Spinal cord (tissue), 10 donors: ENCODE measurements around the gene GALNT10. TPM values are rescaled to one million over a fixed set of nuclear protein-coding genes. Genes with fewer than 3 reads are reported as not detected.

ENCODE experiments used
- DNase-seq, 6 donors: peaks; one replicate each; pipeline versions ENCODE4 v3.0.0 to v3.0.0-alpha.2; 2013 to 2015; ENCODE audit warnings: low spot score in 6 of 6, low read depth in 4 of 6
- H3K27ac ChIP-seq: one replicate; pipeline ENCODE4 v1.5.1; 2013; ENCODE audit warnings: low read depth, low read length, control low read depth
- H3K27me3 ChIP-seq: one replicate; pipeline ENCODE4 v1.6.1; 2013; ENCODE audit warnings: low read length; ENCODE audit not compliant: control insufficient read depth, insufficient read depth
- H3K36me3 ChIP-seq: one replicate; pipeline ENCODE4 v1.6.1; 2013; ENCODE audit warnings: low read length; ENCODE audit not compliant: control insufficient read depth, insufficient read depth
- H3K4me1 ChIP-seq: one replicate; pipeline ENCODE4 v1.6.1; 2013; ENCODE audit warnings: low read length; ENCODE audit not compliant: control insufficient read depth, insufficient read depth
- H3K4me3 ChIP-seq: one replicate; pipeline ENCODE4 v1.5.1; 2013; ENCODE audit warnings: low read depth, low read length, control low read depth
- H3K9me3 ChIP-seq: one replicate; pipeline ENCODE4 v1.6.1; 2013; ENCODE audit warnings: low read length; ENCODE audit not compliant: control insufficient read depth, insufficient read depth
- WGBS: methylation state at CpG from one replicate; pipeline ENCODE4 v1.1.5; 2013; ENCODE audit warnings: missing lambda C conversion rate; ENCODE audit not compliant: insufficient coverage; 5-methylcytosine and 5-hydroxymethylcytosine counted together
- polyA plus RNA-seq, 2 donors: library from polyadenylated mRNA; unstranded; fragments of 120-200 nt; gene quantifications; one replicate each; pipeline ENCODE4 v1.2.1, GENCODE V29; 2013; ENCODE audit not compliant: insufficient read length in 2 of 2
- total RNA-seq, 2 donors: library from RNA; depleted of rRNA in 1 of 2; stranded (reverse); fragments of 120-200 nt in 1 of 2; fragments of >200 nt in 1 of 2; gene quantifications; one replicate each; pipeline versions ENCODE4 v1.2.3 to v1.2.4, GENCODE V29; 2013 to 2014
- donor health status: healthy.

The GALNT10 gene
- total and polyA plus RNA-seq, 4 donors: 17.2 to 31.2 (median 22.5) TPM

- DNase-seq: no peak
- Histone ChIP-seq H3K27ac (peak overlapping the region; percentile 42), H3K36me3 (no peaks in the 10 kb centered on the region), H3K9me3 (no peaks in the 10 kb centered on the region), H3K4me1 (peaks cover 17% of the 10 kb centered on the region), H3K4me3 (no peak overlapping the region), H3K27me3 (no peaks in the 10 kb centered on the region)
- WGBS: 53% methylated on average over 3 of the region's 4 CpGs
Observed at GRCh38 chr5:154319736-154320135, 129.2 kb downstream of the GALNT10 start.

GRCh38 chr5:154320224-154321089, 129.9 kb downstream of the GALNT10 start:
- Histone ChIP-seq H3K36me3 (no peaks in the 10 kb centered on the region), H3K4me3 (no peak overlapping the region), H3K27me3 (no peaks in the 10 kb centered on the region), H3K4me1 (peaks cover 17% of the 10 kb centered on the region), H3K9me3 (no peaks in the 10 kb centered on the region), H3K27ac (peak overlapping the region; percentile 42)
- DNase-seq: peak in 2 of 6 donors; percentile 32 to 50
- WGBS: 57% methylated on average over 3 of the region's 6 CpGs

- Histone ChIP-seq H3K4me1 (peaks cover 17% of the 10 kb centered on the region), H3K27ac (no peak overlapping the region), H3K27me3 (no peaks in the 10 kb centered on the region), H3K9me3 (no peaks in the 10 kb centered on the region), H3K4me3 (no peak overlapping the region), H3K36me3 (no peaks in the 10 kb centered on the region)
- no peak for DNase-seq
- WGBS: 67% methylated on average over 3 of the region's 3 CpGs
Observed at GRCh38 chr5:154321546-154321945, 131.0 kb downstream of the GALNT10 start.

- 85% methylated on average over 2 of the region's 2 CpGs for WGBS
- DNase-seq: no peak
- Histone ChIP-seq H3K4me1 (peaks cover 17% of the 10 kb centered on the region), H3K9me3 (no peaks in the 10 kb centered on the region), H3K36me3 (no peaks in the 10 kb centered on the region), H3K27ac (no peak overlapping the region), H3K27me3 (no peaks in the 10 kb centered on the region), H3K4me3 (no peak overlapping the region)
Observed at GRCh38 chr5:154324033-154324432, 133.5 kb downstream of the GALNT10 start.

GRCh38 chr5:154325566-154325965, 135.0 kb downstream of the GALNT10 start:
- Histone ChIP-seq H3K4me1 (peaks cover 13% of the 10 kb centered on the region), H3K4me3 (no peak overlapping the region), H3K9me3 (no peaks in the 10 kb centered on the region), H3K36me3 (no peaks in the 10 kb centered on the region), H3K27ac (no peak overlapping the region), H3K27me3 (no peaks in the 10 kb centered on the region)
- 80% methylated on average over 1 of the region's 1 CpG for WGBS
- DNase-seq: no peak

GRCh38 chr5:154329062-154329461, 138.5 kb downstream of the GALNT10 start:
- Histone ChIP-seq H3K27ac (no peak overlapping the region), H3K4me3 (no peak overlapping the region), H3K9me3 (no peaks in the 10 kb centered on the region), H3K27me3 (no peaks in the 10 kb centered on the region), H3K36me3 (no peaks in the 10 kb centered on the region), H3K4me1 (peaks cover 8% of the 10 kb centered on the region)
- DNase-seq: no peak
- no CpG with 5 or more reads among the region's 3 CpGs for WGBS

- Histone ChIP-seq H3K36me3 (no peaks in the 10 kb centered on the region), H3K4me1 (peaks cover 5% of the 10 kb centered on the region), H3K9me3 (no peaks in the 10 kb centered on the region), H3K27me3 (no peaks in the 10 kb centered on the region), H3K27ac (no peak overlapping the region), H3K4me3 (no peak overlapping the region)
- 95% methylated on average over 13 of the region's 14 CpGs for WGBS
- DNase-seq: peak in 1 of 6 donors; percentile 52
Observed at GRCh38 chr5:154329519-154330040, 139.0 kb downstream of the GALNT10 start.

- Histone ChIP-seq H3K4me1 (peaks cover 5% of the 10 kb centered on the region), H3K9me3 (no peaks in the 10 kb centered on the region), H3K36me3 (no peaks in the 10 kb centered on the region), H3K27ac (no peak overlapping the region), H3K4me3 (no peak overlapping the region), H3K27me3 (no peaks in the 10 kb centered on the region)
- no peak for DNase-seq
- WGBS: 75% methylated on average over 2 of the region's 3 CpGs
Observed at GRCh38 chr5:154330097-154330667, 139.6 kb downstream of the GALNT10 start.

GRCh38 chr5:154331232-154331631, 140.7 kb downstream of the GALNT10 start:
- Histone ChIP-seq H3K4me1 (peaks cover 5% of the 10 kb centered on the region), H3K27ac (no peak overlapping the region), H3K27me3 (no peaks in the 10 kb centered on the region), H3K9me3 (no peaks in the 10 kb centered on the region), H3K4me3 (no peak overlapping the region), H3K36me3 (no peaks in the 10 kb centered on the region)
- 88% methylated on average over 1 of the region's 2 CpGs for WGBS
- DNase-seq: no peak
